ENCODE measurements around the gene KIT. TPM values are rescaled to one million over a fixed set of nuclear protein-coding genes. Genes with fewer than 3 reads are reported as not detected.
A peak's percentile ranks its signal among the peaks of the same experiment; 100 is the strongest.

KIT gene
- total RNA-seq, 1 donor from 2014 or later, result 0.12 TPM

GRCh38 chr4:54669831-54670230 is 12.1 kb downstream of the KIT start:
- H3K4me3 ChIP-seq (ENCODE audit: low read depth, low read length), result no peak overlapping the region
- no peak for DNase-seq (ENCODE audit: low read depth)
- peak; percentile 32 for TF ChIP-seq CTCF (conservative IDR thresholded peaks at IDR 0.05; ENCODE audit: low read depth, low read length)

- no peak for DNase-seq (ENCODE audit: low read depth)
- TF ChIP-seq CTCF (conservative IDR thresholded peaks at IDR 0.05; ENCODE audit: low read depth, low read length), result no peak
- H3K4me3 ChIP-seq (ENCODE audit: low read depth, low read length), result no peak overlapping the region
These were observed 18.1 kb downstream of the KIT start for GRCh38 chr4:54675721-54676461.

GRCh38 chr4:54676658-54677057 is 18.9 kb downstream of the KIT start:
- no peak for TF ChIP-seq CTCF (conservative IDR thresholded peaks at IDR 0.05; ENCODE audit: low read depth, low read length)

GRCh38 chr4:54677416-54677815 is 19.7 kb downstream of the KIT start:
- no peak for TF ChIP-seq CTCF (conservative IDR thresholded peaks at IDR 0.05; ENCODE audit: low read depth, low read length)
- no peak for DNase-seq (ENCODE audit: low read depth)
- H3K4me3 ChIP-seq (ENCODE audit: low read depth, low read length), result no peak overlapping the region

More at GRCh38 chr4:54676658-54677057, 18.9 kb downstream of the KIT start:
- DNase-seq (ENCODE audit: low read depth), result no peak
- no peak overlapping the region for H3K4me3 ChIP-seq (ENCODE audit: low read depth, low read length)

- DNase-seq (ENCODE audit: low read depth), result no peak
- no peak overlapping the region for H3K4me3 ChIP-seq (ENCODE audit: low read depth, low read length)
- no peak for TF ChIP-seq CTCF (conservative IDR thresholded peaks at IDR 0.05; ENCODE audit: low read depth, low read length)
These were observed 20.3 kb downstream of the KIT start for GRCh38 chr4:54677853-54678650.

- no peak for DNase-seq (ENCODE audit: low read depth)
- H3K4me3 ChIP-seq (ENCODE audit: low read depth, low read length), result no peak overlapping the region
- no peak for TF ChIP-seq CTCF (conservative IDR thresholded peaks at IDR 0.05; ENCODE audit: low read depth, low read length)
These were observed 21.1 kb downstream of the KIT start for GRCh38 chr4:54678826-54679225.

Data from epithelial cell of proximal tubule (primary cell).